GM12878 (cell line): ENCODE data around the gene LRP1B. TPM values are rescaled to one million over a fixed set of nuclear protein-coding genes. Genes with fewer than 3 reads are reported as not detected.

Experiments used
- ATAC-seq: fragments of 200-7000 bp; cut with Tn5 transposase; 3 replicates; pipeline ENCODE4 v1.9.1; 2020; ENCODE audit warnings: mild to moderate bottlenecking, moderate library complexity
- BruUV-seq: library from RNA; stranded (reverse); fragments of 400-500 nt; replicated peaks from 2 replicates; lab custom pipeline; 2021; lab: Mats Ljungman, UMichigan
- CTCF ChIA-PET: fragments of 300-600 bp; sonication (Branson Sonifier 250); formaldehyde crosslinking; extraction: SDS; loops from one replicate; lab custom pipeline; 2021; ENCODE audit warnings: inconsistent platforms; lab: Yijun Ruan, JAX
- POLR2A ChIA-PET: fragments of 350-600 bp; formaldehyde crosslinking; extraction: SDS; loops from one replicate; lab custom pipeline; 2021; ENCODE audit warnings: inconsistent platforms; lab: Charles Lee
- RAD21 ChIA-PET: fragments of 300-600 bp; sonication (Branson Sonifier 250); formaldehyde crosslinking; loops from one replicate; lab custom pipeline; 2023; ENCODE audit warnings: antibody characterized with exemption; ENCODE audit not compliant: unreplicated experiment; lab: Charles Lee
- SMC1A ChIA-PET: fragments of 300-600 bp; sonication (Branson Sonifier 250); formaldehyde crosslinking; loops from one replicate; lab custom pipeline; 2023; ENCODE audit not compliant: unreplicated experiment, uncharacterized antibody; lab: Charles Lee
- DNase-seq: peaks from one replicate; pipeline ENCODE4 v3.0.0-alpha.2; 2011; ENCODE audit warnings: low read depth, low spot score
- FAIRE-seq: peaks from 3 replicates; lab custom pipeline; 2011; peaks lifted over from hg19 to GRCh38; lab: Jason Lieb, UNC
- H2AFZ ChIP-seq: 2 replicates; pipeline ENCODE4 v1.6.0; 2011; ENCODE audit warnings: low read depth, low read length, control low read depth; ENCODE audit not compliant: control insufficient read depth
- H3K27ac ChIP-seq: 2 replicates; pipeline ENCODE4 v1.5.1; 2011; ENCODE audit warnings: control low read depth; ENCODE audit not compliant: control insufficient read depth, insufficient read depth
- H3K27me3 ChIP-seq, 2 experiments: replicated peaks in 1 of 2; 2 replicates each; pipeline versions ENCODE4 v1.6.0 to v1.6.1; 2011; ENCODE audit warnings: low read length in 1 of 2; ENCODE audit not compliant: control insufficient read depth in 2 of 2, insufficient read depth in 2 of 2
- H3K36me3 ChIP-seq, 2 experiments: 2 replicates each; pipeline ENCODE4 v1.5.1; 2011; ENCODE audit warnings: low read length in 1 of 2; ENCODE audit not compliant: control insufficient read depth in 2 of 2, insufficient read depth in 2 of 2
- H3K4me1 ChIP-seq: 2 replicates; pipeline ENCODE4 v1.6.1; 2011; ENCODE audit warnings: mild to moderate bottlenecking, low read length, moderate library complexity, mixed read lengths; ENCODE audit not compliant: control insufficient read depth, insufficient read depth
- H3K4me2 ChIP-seq: 2 replicates; pipeline ENCODE4 v1.6.0; 2011; ENCODE audit warnings: control low read depth; ENCODE audit not compliant: control insufficient read depth, insufficient read depth
- H3K4me3 ChIP-seq: fragments of 200-600 bp; sonication (generic); 2 replicates; pipeline ENCODE4 v1.5.1; 2016
- H3K79me2 ChIP-seq: 2 replicates; pipeline ENCODE4 v1.6.0; 2011; ENCODE audit warnings: low read length; ENCODE audit not compliant: control insufficient read depth, insufficient read depth
- H3K9ac ChIP-seq: 2 replicates; pipeline ENCODE4 v1.8.0; 2011; ENCODE audit warnings: low read length, control low read depth, mixed read lengths; ENCODE audit not compliant: control insufficient read depth, insufficient read depth
- H3K9me3 ChIP-seq: replicated peaks from 3 replicates; pipeline ENCODE4 v1.5.1; 2011; ENCODE audit warnings: mild to moderate bottlenecking, low read length; ENCODE audit not compliant: control insufficient read depth, insufficient read depth
- H4K20me1 ChIP-seq: 2 replicates; pipeline ENCODE4 v1.6.0; 2011; ENCODE audit not compliant: control insufficient read depth, insufficient read depth
- CBFB ChIP-seq: IDR thresholded peaks from 2 replicates; pipeline ENCODE4 v1.6.1; 2016; ENCODE audit warnings: antibody characterized with exemption, low read depth
- CBX5 ChIP-seq: sonication (generic); IDR thresholded peaks from 2 replicates; pipeline ENCODE4 v1.6.1; 2016; ENCODE audit warnings: low read depth, moderate library complexity, mild to moderate bottlenecking, inconsistent platforms
- CHD2 ChIP-seq: IDR thresholded peaks from 2 replicates; pipeline ENCODE4 v1.6.1; 2011; ENCODE audit warnings: low read depth, low read length, improper control_type of control experiment, borderline replicate concordance
- CREM ChIP-seq: IDR thresholded peaks from 2 replicates; pipeline ENCODE4 v1.6.1; 2014; ENCODE audit warnings: antibody characterized with exemption, low read depth
- FOXM1 ChIP-seq: IDR thresholded peaks from 2 replicates; pipeline ENCODE4 v1.6.1; 2012; ENCODE audit warnings: low read depth, mild to moderate bottlenecking, inconsistent platforms, low read length, moderate library complexity
- LARP7 ChIP-seq: fragments of 450-650 bp; IDR thresholded peaks from 2 replicates; pipeline ENCODE4 v1.6.1; 2017; ENCODE audit warnings: mild to moderate bottlenecking
- MYB ChIP-seq: fragments of 150-350 bp; IDR thresholded peaks from 2 replicates; pipeline ENCODE4 v1.6.1; 2014; ENCODE audit warnings: mild to moderate bottlenecking, low read depth, low read length, borderline replicate concordance
- USF1 ChIP-seq: IDR thresholded peaks from 2 replicates; pipeline ENCODE4 v1.6.1; 2011; ENCODE audit warnings: borderline replicate concordance, low read depth, mild to moderate bottlenecking, moderate library complexity, mixed read lengths, low read length; ENCODE audit not compliant: insufficient read depth; ENCODE audit errors: extremely low read length
- WGBS: methylation state at CpG from one replicate; pipeline ENCODE4 v1.1.6; 2016; ENCODE audit warnings: low lambda C conversion rate; ENCODE audit not compliant: insufficient replicate concordance, insufficient coverage; ENCODE audit errors: missing lambda C conversion rate; 5-methylcytosine and 5-hydroxymethylcytosine counted together
- in situ Hi-C: fragments of 300-500 bp; cut with MboI; formaldehyde crosslinking; loops from 9 replicates; pipeline ENCODE4 v1.14.3; 2018; ENCODE audit warnings: mixed read lengths
- intact Hi-C: fragments of 100-400 bp; cut with micrococcal nuclease; formaldehyde crosslinking; loops from one replicate; pipeline ENCODE4 v1.14.2; 2022; ENCODE audit not compliant: unreplicated experiment
- polyA plus RNA-seq, 11 experiments: library from polyadenylated mRNA; depleted of rRNA in 4 of 11; unstranded in 6 of 11; stranded (reverse) in 5 of 11; fragments of >200 nt; fragmentation: Nextera tagmentation in 4 of 11; fragmentation: Illumina TruSeq in 1 of 11; extraction: Ambion mirVana in 4 of 11; extraction: Trizol in 1 of 11; gene quantifications; 1 replicate in 1 of 11; 2 replicates in 10 of 11; pipeline versions ENCODE4 v1.2.1 to v1.2.3, GENCODE V29; 2011 to 2016; ENCODE audit warnings: inconsistent platforms in 2 of 11, missing spikeins in 2 of 11, low read depth in 1 of 11
- total RNA-seq, 4 experiments: library from RNA; depleted of rRNA in 3 of 4; stranded (reverse); fragments of >200 nt in 3 of 4; fragmentation: Illumina TruSeq in 1 of 4; extraction: Trizol in 1 of 4; gene quantifications; 2 replicates each; pipeline versions ENCODE4 v1.2.1 to v1.2.3, GENCODE V29; 2013 to 2021

The LRP1B gene
- total and polyA plus RNA-seq, 10 of the 15 experiments (the other 5 are each of a cell fraction or from before 2014, with no cell fraction given), result under 0.01 to 0.06 (median 0.03) TPM; not detected in 5

GRCh38 chr2:140680862-140681261, 1450.0 kb downstream of the LRP1B start (continued):
- TF ChIP-seq USF1 (no peak), MYB (no peak)

- no peak overlapping the region for H3K4me2 ChIP-seq
- 0% methylated on average over 4 of the region's 4 CpGs for WGBS
- no peaks in the 10 kb centered on the region for H3K9me3 ChIP-seq
- intact Hi-C loops, result no loop called here
- DNase-seq (no peak), FAIRE-seq (no peak)
- CTCF ChIA-PET, result no interaction called here
- SMC1A ChIA-PET, result interaction anchor here (1.1 kb wide), 1 partner anchor 9 kb away, joined by 5 read pairs; no protein-coding TSS in a partner anchor
- H3K36me3 ChIP-seq, result no peaks in the 10 kb centered on the region
- H3K4me1 ChIP-seq, result no peaks in the 10 kb centered on the region
- H3K9ac ChIP-seq, result no peak overlapping the region
- no peaks in the 10 kb centered on the region for H3K27me3 ChIP-seq
- in situ Hi-C loops, result no loop called here
- TF ChIP-seq CREM (no peak), LARP7 (no peak), CHD2 (no peak), FOXM1 (no peak), CBX5 (no peak), CBFB (no peak)
- TF ChIP-seq, all 136 proteins: peak for 0
- H3K79me2 ChIP-seq, result no peaks in the 10 kb centered on the region
- BruUV-seq, result no TSS peak
- POLR2A ChIA-PET, result no interaction called here
- H3K4me3 ChIP-seq, result no peak overlapping the region
- H3K27ac ChIP-seq, result no peak overlapping the region
- no peaks in the 10 kb centered on the region for H4K20me1 ChIP-seq
- H2AFZ ChIP-seq, result no peak overlapping the region
- RAD21 ChIA-PET, result no interaction called here
- no peak for ATAC-seq
Observed at GRCh38 chr2:140679752-140680151, 1451.1 kb downstream of the LRP1B start.
